Islet of Langerhans (tissue), 1 donor: ENCODE results near the gene CDC27.
"Not testable (repeated sequence)": the region's sequence is repeated elsewhere in the genome, so short reads cannot be mapped to it uniquely, and the experiment has no call there.

Experiments
- FAIRE-seq: peaks from one replicate; lab custom pipeline; 2011; peaks lifted over from hg19 to GRCh38; lab: Jason Lieb, UNC

CDC27 gene

GRCh38 chr17:47219621-47220475 lies 30.8 kb upstream of the CDC27 start:
- no peak for FAIRE-seq

DNA sequence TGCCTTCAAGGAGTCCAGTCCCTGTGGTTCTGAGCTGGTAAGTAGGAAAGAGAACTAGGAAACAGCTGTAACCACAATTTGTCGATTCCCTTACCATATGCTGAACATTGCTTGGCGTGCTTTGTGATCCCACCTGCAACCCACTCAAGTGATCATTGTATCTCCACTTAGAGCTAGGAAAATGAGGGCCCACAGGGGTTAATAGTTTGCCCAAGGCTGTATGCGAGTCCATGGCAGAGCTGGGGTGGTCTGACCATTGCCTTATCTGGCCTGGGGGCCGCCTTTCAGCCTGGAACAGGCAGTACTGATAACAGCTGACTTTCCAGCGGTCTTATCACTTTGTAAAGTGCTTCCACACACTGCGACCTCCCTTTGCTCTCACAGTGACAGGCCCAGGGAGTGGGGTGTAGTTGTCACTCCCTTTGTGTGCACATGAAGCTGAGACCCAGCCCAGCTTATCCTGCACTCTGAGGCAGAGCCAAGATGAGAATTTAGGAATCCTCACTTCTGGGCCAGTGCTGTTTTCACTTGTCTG lies 29.9 kb upstream of the CDC27 start:
- FAIRE-seq: no peak

DNA sequence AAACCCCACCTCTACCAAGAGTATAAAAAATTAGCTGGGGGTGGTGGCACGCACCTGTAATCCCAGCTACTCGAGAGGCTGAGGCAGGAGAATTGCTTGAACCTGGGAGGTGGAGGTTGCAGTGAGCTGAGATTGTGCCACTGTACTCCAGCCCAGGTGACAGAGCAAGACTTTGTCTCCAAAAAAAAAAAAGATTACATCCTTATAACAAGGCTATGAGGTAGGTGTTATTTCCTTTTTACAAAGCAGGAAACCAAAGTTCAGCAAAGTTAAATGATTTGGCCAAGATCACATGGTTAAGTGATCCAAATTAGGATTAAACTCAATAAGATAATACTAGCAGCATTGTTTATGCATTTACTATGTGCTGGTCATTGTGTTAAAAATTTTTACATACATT lies 28.2 kb upstream of the CDC27 start:
- FAIRE-seq: not testable (repeated sequence)

DNA sequence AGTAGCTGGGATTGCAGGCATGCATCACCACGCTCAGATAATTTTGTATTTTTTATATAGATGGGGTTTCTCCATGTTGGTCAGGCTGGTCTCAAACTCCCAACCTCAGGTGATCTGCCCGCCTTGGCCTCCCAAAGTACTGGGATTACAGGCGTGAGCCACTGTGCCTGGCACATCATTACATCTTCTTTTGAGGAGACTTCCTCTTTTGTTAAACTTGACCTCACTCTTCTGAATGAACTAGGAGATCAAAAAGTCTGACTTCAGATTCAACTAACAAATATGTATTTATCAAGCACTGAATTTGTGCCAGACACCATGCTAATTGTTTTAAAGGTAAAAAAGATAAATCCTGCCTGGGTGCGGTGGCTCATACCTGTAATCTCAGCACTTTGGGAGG lies 27.7 kb upstream of the CDC27 start:
- not testable (repeated sequence) for FAIRE-seq

DNA sequence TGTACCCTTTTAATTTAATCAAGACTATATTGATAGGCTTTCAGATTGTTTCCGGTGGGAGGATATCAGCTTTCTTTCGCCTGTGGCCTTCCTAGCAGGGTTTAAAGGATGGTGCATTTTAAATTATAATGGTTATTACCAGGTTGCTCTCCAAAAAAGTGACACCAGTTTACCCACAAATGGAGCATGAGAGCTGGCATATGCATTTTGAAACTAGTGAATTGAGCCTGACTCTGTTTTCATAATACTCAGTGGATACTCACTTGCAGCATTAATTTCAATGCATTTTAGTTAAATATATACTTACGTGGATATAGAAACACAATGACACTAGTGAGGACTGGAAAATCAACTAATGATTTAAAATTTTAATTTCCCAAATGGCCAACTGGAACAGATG lies 25.8 kb upstream of the CDC27 start:
- no peak for FAIRE-seq

- no peak for FAIRE-seq
These were observed 24.4 kb upstream of the CDC27 start for GRCh38 chr17:47213540-47213939.

DNA sequence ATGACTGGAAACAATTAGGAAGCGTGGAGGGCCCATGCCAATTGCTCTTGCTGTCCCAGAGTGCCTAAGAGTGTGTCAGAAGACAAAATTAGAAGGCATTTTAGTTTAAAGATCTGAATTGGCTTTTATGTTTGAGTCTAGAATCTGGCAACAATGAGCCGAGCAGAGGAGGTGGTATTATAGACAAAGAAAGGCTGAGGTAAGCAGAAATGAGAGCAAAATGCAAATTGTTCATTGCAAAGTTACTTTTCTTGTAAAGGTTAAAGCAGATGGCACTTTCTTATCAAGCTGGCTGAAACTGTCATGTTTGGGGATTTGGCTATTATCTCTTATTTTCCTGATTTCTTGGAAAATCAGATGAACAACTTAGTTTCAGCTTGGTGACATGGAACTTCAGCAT lies 23.4 kb upstream of the CDC27 start:
- FAIRE-seq: no peak

DNA sequence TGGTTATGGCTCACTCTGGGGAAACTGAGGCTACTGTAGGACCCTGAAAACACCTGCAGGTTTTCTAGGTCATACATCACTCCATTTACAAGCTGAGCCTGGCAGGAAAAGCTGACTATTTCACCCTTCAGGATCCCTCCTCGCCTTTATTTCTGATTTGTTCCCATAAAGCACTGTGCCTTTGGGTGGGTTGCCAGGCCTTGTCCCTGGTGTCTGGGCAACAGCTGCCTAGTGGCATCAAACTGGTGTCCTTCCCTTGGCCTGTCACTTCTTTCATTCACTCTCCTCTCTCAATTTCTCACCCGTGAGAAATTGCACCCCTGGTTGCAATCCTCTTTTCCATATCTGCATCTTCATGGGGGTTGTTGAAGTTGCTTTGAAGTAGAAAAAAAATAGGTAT lies 21.7 kb upstream of the CDC27 start:
- no peak for FAIRE-seq

DNA sequence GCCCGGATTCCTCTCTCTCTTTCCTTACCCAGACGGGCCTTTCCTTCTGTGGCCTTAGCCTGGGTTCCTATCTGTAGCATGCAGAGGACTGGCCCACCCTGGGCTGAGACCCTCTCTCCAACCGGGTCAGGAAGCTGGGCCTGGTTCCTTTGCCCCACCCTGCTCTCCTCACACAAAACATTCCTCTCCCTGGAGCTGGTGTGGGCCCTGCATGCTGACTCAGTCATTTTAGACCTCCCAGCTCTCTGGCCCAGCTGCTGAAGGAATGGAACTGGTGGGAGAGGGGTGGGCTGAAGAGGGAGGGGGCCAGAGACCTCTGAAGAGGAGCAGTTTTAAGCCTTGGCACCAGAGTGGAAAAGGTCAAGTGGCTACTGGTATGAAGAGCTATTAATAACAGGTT lies 21.0 kb upstream of the CDC27 start:
- no peak for FAIRE-seq

DNA sequence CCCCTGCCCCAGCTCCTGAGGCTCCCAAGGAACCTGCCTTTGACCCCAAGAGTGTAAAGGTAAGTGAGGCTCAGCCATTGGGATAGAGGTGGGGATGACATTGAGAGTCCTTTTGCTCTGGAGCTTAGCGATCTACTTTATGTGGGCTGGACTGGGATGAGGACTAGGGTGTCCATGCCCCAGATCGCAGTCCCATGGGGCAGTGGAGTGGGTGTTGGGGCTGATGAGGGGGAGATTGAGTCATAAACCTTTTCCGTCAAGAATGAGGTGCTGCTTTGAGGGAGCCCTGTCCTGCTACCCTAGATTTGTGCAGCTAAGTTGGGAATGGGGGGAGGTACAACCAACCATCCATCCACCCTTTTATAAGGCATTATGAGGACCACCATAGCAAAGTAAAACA lies 20.4 kb upstream of the CDC27 start:
- FAIRE-seq: no peak

DNA sequence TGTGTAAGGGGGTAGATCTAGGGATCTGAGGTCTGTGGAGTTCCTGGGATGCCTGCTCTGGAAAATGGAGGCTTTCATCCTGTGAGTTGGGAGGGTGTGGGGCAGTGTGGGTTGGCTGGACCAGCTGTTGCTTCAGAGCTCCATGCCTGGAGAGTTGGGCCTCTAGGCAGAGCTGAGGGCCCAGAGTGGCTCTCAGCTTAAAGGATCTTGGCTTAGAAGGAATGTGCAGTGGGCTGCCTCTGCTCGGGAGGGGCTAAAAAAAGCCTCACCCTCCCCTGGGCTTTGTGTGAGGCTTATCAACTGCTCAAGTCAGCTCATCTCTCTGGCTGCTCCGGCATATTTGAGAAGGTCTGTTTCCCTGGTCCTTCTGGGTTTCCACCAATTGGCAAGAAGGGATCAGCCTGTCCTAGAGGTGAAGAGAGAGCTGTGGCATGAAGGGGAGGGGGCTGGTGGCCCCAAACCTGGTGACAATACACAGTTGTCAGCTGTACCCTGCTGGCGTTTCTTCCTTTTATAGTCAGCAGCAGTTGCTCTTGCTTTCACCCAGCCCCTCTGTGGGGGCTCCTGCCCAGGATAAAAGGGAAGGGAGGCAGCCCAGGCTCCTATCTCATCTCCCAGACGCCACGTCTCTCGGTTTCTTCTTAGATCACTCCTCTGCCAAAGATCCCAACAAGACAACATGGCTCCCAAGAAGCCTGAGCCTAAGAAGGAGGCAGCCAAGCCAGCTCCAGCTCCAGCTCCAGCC lies 19.8 kb upstream of the CDC27 start, which contains the start of gene MYL4:
Gene MYL4 (plus strand): TSS at position 605 of the 745 bp plus-strand sequence. CDS start 75 bp downstream, at position 680.
- FAIRE-seq: no peak

DNA sequence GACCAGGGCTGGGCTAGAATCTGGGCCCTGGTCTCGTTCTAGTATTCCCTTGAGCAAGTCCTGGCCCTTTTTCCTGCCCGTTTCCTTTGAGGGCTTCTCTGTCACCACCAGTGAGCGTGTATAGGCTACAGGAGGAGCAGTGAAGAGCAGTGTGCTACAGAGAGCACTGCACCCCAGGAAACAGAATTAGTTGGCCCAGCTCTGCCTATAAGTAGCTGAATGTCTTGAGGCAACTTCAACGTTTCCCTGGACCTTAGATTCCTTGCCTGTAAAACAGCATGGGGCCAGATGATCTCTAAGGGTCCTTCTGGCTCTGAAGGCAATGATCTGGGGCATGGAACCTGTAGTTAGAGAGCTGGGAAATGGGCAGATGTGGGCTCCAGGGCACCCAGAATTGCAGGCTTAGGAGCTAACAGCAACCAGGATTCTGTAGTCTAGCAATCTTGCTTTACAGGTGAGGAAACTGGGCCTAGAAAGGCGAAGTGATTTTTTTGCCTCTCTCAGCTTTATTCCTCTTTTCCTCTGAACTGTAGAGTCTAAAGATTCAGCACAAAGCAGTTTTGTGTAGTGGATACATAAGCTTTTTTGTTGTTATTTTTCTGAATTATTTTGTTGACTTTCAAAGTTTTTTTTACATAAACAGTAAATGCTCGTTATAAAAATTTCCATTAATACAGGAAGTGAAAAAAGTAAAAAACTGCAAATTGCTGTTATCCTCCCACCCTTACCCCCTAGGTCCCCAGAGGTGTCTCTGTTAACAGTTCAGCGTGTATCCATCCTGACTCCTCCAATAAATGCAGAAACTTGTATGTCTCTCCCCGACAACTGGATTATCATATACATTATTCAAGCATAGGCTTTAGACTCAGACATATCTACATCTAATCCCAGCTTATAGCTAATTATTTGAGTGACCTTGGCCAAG lies 18.3 kb upstream of the CDC27 start:
- FAIRE-seq: no peak

DNA sequence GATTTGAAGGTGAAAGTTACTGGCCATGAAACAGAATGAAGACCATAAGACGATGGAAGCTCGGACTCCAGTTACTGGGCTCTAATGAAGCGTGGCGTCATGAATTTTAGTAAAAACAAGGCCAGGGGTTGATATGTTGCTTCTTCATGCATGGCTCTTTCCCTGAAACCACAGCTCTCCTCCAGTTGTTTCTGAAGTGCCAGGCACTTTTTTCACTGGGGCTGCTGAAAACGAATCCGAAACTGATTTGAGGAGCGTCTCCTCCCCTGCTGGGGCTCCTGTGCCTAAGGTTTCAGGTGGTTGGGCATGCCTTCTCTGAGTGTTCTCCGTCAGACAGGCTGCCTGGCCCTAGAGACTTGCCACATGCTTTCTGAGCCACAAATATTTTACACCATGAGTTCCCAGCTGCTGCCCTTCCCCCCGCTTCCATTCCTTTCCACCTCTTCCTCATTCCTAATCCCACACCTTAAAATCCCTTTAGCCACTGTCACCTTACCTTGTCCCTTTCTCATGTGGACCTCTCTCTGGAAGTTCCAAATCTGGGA lies 16.4 kb upstream of the CDC27 start:
- no peak for FAIRE-seq

- FAIRE-seq: no peak
These were observed 15.8 kb upstream of the CDC27 start for GRCh38 chr17:47204722-47205418.

DNA sequence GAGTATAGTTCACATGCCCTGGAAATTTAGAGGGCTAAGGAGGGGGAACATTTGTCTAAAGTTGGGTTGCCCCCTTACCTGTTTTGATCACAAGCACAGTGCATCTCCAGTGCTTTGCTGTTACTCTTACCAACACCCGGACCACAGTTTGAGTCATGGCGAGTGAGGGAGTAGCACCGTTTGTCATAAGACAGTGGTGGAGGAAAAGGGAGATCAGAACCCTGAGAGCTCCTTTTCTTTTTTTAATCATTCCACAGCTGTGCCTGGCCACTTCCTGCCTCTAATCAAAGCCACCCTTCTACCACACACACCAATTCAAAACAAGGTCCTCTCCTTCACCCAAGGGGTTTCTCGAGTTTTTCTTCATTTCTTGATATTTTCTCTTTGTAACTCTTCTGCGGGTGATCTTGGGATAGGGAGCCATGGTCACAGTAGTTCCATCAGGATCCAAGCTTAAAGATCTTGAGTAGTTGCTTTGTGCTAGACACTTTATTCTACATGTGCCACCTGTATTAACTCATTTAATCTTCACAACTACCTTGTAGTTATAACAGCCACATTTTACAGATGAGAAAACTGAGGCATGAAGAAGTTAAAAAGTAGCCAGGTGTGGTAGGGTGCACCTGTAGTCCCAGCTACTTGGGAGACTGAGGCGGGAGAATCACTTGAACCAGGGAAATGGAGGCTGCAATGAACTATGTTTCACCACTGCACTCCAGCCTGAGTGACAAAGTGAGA lies 15.1 kb upstream of the CDC27 start:
- FAIRE-seq: no peak

- no peak for FAIRE-seq
These were observed 12.1 kb upstream of the CDC27 start for GRCh38 chr17:47201166-47201565.

DNA sequence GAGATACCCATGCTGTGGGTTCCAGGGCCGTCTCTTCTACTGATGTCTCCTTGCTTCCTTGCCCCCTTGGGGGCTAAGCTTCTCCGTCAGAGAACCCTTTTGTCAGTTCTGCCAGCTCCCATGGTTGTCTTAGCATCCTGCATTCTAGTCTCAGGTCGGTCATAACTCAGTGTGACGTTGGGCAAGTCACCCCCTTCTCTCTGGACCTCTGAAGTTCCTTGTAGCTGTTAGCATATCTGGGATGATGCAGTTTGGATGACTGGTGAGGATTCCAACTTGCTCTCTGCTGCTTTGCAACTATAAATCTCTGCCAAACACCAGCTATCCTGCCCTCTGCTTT lies 11.2 kb upstream of the CDC27 start:
- no peak for FAIRE-seq

- FAIRE-seq: no peak
These were observed 10.7 kb upstream of the CDC27 start for GRCh38 chr17:47199627-47200324.

GRCh38 chr17:47197821-47198220 lies 8.7 kb upstream of the CDC27 start:
- FAIRE-seq: no peak

- no peak for FAIRE-seq
These were observed 4.9 kb upstream of the CDC27 start for GRCh38 chr17:47193931-47194511.
